Stimulated activated naive CD8-positive, alpha-beta T cell treated with anti-CD3 and anti-CD28 coated beads, Interleukin-15, Interleukin-2, amounts not matched to agents 100 U/mL and 50 U/mL, for 24 hours (primary cell): ENCODE data around the gene RASGRF1.

Experiments used
- ATAC-seq: fragments of 150-1000 bp; cut with Tn5 transposase; one replicate; pipeline ENCODE4 v1.10.0; 2021
- DNase-seq: peaks from one replicate; pipeline ENCODE4 v3.0.0; 2021

The RASGRF1 gene

GRCh38 chr15:79101866-79102581, 11.4 kb upstream of the RASGRF1 start:
- no peak for DNase-seq
- no peak for ATAC-seq

GRCh38 chr15:79099692-79100091, 9.1 kb upstream of the RASGRF1 start:
- DNase-seq = no peak
- no peak for ATAC-seq

DNA sequence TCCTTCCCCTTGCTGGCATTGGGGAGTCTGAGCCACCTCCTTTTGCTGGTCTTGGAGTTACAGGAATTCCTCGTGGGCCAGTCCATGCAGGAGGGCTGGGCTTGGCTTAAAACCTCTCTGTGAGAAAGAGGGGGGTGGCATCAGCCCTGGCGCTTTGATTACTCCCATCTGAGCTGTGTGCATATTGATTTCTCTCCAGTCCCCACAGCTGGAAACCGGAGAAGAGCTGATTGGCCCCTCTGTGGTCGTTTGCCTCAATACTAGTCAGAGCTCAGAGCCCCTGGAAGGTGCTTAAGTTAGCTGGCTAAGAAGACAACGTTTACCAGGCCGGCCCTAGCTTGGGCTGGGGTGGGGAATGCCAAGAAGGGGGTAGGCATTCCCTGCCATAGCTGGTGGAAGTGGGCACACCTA, 4.0 kb upstream of the RASGRF1 start:
- no peak for DNase-seq
- no peak for ATAC-seq

GRCh38 chr15:79093352-79093935, 2.9 kb upstream of the RASGRF1 start:
- ATAC-seq = no peak
- DNase-seq = no peak

- DNase-seq (no peak), ATAC-seq (no peak)
Observed at GRCh38 chr15:79092382-79092781, 1.8 kb upstream of the RASGRF1 start.

GRCh38 chr15:79091204-79091867, 756 bp upstream of the RASGRF1 start:
- ATAC-seq = peak; percentile 74
- DNase-seq = peak; percentile 58

GRCh38 chr15:79089890-79090486, 592 bp downstream of the RASGRF1 start:
- ATAC-seq = no peak
- no peak for DNase-seq

GRCh38 chr15:79089331-79089889, 1.2 kb downstream of the RASGRF1 start:
- ATAC-seq = no peak
- no peak for DNase-seq

- ATAC-seq (no peak), DNase-seq (no peak)
Observed at GRCh38 chr15:79088426-79089205, 2.0 kb downstream of the RASGRF1 start.

- ATAC-seq = no peak
- no peak for DNase-seq
Observed at GRCh38 chr15:79086814-79087213, 3.8 kb downstream of the RASGRF1 start.

DNA sequence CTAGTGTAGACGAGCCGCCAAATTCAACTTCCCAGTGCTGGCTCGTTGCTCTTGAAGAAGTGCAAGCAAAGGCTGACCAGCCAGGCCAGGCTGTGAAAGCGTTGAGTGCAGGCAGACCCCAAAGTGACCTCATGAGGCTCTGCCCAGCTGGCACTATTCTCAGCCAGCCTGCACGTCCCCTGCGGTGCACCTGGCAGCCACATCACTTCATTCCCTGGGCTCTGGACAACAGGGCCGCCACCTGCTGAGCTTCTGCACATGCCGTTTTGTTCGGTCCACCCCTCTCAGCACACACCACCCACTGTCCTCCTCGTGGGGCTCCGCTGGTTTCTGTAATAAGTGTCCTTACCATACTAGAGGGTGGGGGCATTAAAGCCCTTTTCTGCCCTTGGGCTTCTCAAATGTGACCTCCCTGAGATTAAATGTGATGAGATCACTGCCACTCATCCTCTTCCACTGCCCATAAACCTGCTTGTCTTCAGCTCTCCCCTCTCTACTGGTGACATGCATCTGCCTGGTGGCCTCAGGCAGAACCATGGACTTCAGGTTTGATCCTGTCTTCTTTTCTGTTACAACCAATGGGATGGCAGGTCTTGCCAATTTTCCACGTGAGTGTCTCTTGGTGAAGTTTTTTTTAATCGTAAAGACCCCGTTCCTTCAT, 6.1 kb downstream of the RASGRF1 start:
- DNase-seq (no peak), ATAC-seq (no peak)

DNA sequence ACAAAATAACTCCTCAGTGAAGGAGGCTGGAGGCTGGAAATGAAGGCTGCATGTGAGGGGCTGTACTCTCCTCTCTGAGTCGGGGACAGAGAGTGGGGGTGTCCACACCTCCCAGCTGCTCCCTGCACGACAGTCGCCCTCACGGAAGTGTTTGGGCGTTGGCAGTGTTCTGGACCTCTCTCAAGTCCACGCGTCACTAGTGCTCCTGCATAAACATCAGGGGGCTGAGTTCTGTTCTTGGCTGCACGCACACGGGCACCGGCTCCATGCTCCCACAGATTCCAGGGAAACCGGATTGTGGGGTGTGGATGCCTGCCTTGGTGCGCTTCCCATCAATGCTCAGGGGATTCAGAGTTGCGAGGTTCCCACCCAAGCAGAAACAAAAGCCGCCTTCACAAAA, 7.4 kb downstream of the RASGRF1 start:
- DNase-seq (no peak), ATAC-seq (no peak)

DNA sequence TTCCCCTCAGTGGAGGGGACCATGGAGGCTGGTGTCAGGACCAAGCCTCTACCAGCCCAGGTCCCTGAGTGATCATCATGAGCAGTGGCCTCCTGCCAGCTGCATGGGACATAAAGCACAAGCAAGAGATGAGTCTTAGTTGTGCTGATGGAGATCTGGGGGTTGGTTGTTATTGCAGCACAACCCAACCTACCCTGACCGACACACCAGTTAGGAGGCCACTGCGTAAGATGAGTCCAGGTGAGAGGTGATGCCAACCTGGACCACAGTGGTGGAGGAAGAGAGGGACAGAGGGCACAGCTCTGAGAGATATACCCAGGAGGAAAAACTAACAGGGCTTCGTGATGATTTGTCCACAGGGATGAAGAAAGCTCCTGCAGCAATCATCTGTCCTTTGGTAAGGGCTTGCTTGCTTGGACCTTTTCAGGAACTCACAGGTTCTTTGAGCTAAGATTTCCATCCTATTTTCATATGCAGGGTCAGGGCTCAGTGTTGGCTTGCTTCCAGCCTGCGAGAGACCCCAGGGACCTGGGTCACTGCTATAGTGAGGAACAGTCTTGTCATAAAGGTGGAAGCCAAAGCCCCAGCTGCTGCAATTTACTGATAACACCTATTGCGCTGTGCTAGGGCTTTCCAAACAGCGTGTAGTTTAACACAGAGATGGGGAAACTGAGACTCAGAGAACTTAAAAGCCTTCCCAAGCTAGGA, 8.1 kb downstream of the RASGRF1 start:
- no peak for DNase-seq
- ATAC-seq = no peak

DNA sequence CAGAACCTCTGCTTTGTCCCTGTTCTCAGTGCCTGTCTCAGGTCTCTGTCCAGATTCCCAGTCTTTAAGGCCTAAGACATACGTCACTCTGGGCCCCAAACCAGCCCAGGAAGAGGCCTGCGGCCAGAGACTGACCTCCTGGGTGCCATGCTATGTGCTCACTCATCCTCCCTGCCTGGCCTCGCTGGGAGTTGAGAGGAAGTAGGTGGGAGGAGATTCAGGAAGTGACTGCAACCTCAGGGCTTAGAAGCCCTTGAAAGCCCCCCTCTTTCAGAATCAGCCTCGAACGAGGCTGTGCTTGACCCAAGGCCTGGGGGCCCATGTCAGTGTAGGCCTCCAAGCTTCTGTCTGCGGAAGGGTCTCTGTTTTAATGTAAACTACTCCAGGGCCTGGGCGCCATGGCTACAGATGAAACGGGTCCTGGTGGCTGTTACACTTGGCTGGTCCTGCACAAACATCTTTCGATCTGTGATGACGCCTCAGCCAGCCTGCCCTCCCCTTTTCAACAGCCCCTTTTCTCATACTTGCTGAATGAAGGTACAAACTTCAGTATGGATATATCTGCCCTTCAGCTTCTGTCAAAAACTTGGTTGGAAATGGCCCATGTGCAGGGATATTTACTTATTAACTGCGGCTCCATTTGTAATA, 11.7 kb downstream of the RASGRF1 start:
- ATAC-seq (no peak), DNase-seq (no peak)

- DNase-seq (no peak), ATAC-seq (no peak)
Observed at GRCh38 chr15:79078003-79078402, 12.6 kb downstream of the RASGRF1 start.

DNA sequence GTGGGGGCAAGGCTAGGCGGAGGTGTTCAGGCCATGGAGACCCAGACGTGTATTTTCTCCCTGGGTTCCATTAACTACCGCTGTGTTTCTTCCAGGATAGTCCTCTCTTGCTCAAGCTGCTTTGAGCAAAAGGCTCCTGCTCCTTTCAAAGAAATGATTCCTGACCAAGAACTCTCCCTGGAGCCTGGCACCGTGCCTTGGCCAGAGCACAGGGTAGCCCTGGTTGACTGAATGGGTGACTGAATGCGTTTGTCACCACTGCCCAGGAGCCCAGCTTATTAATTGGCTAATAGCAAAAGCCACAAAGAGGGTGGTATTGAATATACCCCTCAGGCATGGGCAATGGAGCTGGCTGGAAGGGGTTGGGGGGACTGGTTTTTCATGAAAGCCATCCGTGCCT, 13.9 kb downstream of the RASGRF1 start:
- no peak for DNase-seq
- ATAC-seq = no peak

- no peak for ATAC-seq
- no peak for DNase-seq
Observed at GRCh38 chr15:79075256-79075655, 15.3 kb downstream of the RASGRF1 start.

GRCh38 chr15:79073336-79073735, 17.2 kb downstream of the RASGRF1 start:
- ATAC-seq (no peak), DNase-seq (no peak)

DNA sequence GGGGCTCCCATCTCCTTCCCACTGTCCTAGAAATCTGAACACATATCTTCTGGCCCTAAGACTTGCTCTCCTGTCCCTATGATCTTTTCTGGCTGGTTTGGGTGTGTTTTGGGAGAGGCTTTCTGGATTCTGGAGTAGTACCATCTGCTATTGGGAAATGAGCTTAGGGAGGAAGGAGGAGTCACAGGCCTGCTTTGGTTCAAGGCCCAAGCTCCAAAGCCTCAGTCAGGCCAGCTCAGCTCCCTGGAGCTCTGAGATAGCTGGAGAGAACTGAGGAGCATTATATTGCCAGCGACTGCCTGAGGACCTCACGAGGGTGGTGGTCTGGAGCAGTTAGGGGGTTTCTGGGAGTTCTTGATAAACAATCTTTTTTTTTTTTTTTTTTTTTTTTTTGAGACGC, 18.7 kb downstream of the RASGRF1 start:
- no peak for ATAC-seq
- no peak for DNase-seq

DNA sequence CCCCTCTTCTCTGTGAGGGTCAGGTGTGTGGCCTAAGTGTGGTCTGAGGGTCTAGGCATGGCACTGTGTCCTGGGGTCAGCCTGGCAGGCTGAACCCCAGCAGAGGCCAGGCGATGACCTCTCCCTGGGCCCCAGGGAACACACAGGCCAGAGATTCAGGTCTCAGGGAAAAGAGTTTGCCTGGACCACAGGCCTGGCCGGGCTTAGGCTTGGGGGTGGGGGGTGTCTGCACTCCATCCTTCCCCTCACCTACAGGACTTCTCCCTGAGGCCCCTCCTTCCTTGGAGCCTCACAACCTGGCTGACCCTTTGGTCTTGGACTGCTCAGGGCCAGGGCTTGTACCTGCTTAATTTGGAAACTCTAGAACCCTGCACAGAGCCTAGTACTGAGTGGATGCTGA, 21.8 kb downstream of the RASGRF1 start:
- ATAC-seq = no peak
- DNase-seq = no peak
